ENCODE measurements around the gene DNPH1.

DNPH1 gene

DNA sequence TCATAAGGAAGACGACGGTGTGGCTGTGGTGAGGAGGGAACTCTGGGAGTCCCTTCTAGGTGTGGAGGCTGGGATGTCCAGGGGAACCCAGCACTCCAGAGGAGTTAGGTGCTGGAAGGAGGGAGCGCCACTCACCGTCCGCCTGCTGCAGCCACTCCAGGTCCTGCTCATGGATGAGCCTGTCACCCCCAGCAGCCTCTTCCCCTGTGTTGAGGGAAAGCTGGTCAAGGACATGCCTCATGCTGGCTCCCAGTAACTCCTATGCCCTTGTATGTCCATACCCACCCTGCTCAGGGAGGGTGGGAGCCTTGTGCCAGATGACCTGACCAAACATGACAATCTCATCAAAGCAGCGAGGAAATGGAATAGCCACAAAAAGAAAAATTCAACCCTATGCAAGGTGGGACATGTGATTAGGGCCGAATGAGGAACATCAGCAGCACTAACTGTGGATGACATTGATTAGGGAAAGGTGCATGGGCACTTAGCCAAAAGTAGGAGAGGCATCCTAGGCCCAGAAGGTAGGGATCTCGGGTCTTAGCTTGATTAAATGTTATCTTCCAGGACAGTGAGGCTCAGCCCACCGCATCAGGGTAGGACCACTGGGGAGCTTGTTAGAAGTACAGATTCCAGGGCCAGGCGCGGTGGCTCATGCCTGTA is 3.0 kb downstream of the DNPH1 start:
- H3K4me3 ChIP-seq = no peak overlapping the region
- DNase-seq = no peak
- H3K9me3 ChIP-seq = no peaks in the 10 kb centered on the region
- peaks cover 4 to 43% (median 19%) of the 10 kb centered on the region in 3 donors for H3K36me3 ChIP-seq
- peaks cover 0 to 18% (median 7%) of the 10 kb centered on the region in 4 donors for H3K4me1 ChIP-seq
- TF ChIP-seq, protein P1, sequence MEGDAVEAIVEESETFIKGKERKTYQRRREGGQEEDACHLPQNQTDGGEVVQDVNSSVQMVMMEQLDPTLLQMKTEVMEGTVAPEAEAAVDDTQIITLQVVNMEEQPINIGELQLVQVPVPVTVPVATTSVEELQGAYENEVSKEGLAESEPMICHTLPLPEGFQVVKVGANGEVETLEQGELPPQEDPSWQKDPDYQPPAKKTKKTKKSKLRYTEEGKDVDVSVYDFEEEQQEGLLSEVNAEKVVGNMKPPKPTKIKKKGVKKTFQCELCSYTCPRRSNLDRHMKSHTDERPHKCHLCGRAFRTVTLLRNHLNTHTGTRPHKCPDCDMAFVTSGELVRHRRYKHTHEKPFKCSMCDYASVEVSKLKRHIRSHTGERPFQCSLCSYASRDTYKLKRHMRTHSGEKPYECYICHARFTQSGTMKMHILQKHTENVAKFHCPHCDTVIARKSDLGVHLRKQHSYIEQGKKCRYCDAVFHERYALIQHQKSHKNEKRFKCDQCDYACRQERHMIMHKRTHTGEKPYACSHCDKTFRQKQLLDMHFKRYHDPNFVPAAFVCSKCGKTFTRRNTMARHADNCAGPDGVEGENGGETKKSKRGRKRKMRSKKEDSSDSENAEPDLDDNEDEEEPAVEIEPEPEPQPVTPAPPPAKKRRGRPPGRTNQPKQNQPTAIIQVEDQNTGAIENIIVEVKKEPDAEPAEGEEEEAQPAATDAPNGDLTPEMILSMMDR (IDR thresholded peaks at IDR 0.05) = no peak
- no peaks in the 10 kb centered on the region for H3K27me3 ChIP-seq
- H3K27ac ChIP-seq = no peak overlapping the region
- intact Hi-C loops (cut with DNase I; ENCODE audit: low total_unique reads) = no loop called here

- intact Hi-C loops (cut with DNase I; ENCODE audit: low total_unique reads) = no loop called here
- H3K27ac ChIP-seq = no peak overlapping the region
- H3K27me3 ChIP-seq = no peaks in the 10 kb centered on the region
- TF ChIP-seq, protein P1 (IDR thresholded peaks at IDR 0.05) = no peak
- H3K36me3 ChIP-seq = peaks cover 10 to 71% (median 29%) of the 10 kb centered on the region in 3 donors
- no peaks in the 10 kb centered on the region for H3K9me3 ChIP-seq
- peak in 1 of 2 donors; percentile 59 for DNase-seq
- H3K4me3 ChIP-seq = no peak overlapping the region
- H3K4me1 ChIP-seq = peaks cover 0 to 7% (median 0%) of the 10 kb centered on the region in 4 donors
Measured at GRCh38 chr6:43223175-43223574, 6.1 kb downstream of the DNPH1 start.

GRCh38 chr6:43222418-43223059 is 6.7 kb downstream of the DNPH1 start:
- H3K27ac ChIP-seq = no peak overlapping the region
- H3K4me1 ChIP-seq = peaks cover 0 to 7% (median 0%) of the 10 kb centered on the region in 4 donors
- TF ChIP-seq, protein P1 (IDR thresholded peaks at IDR 0.05) = no peak
- peaks cover 14 to 78% (median 29%) of the 10 kb centered on the region in 3 donors for H3K36me3 ChIP-seq
- no peaks in the 10 kb centered on the region for H3K27me3 ChIP-seq
- H3K4me3 ChIP-seq = no peak overlapping the region
- intact Hi-C loops (cut with DNase I; ENCODE audit: low total_unique reads) = no loop called here
- no peaks in the 10 kb centered on the region for H3K9me3 ChIP-seq
- DNase-seq = peak in 1 of 2 donors; percentile 33

DNA sequence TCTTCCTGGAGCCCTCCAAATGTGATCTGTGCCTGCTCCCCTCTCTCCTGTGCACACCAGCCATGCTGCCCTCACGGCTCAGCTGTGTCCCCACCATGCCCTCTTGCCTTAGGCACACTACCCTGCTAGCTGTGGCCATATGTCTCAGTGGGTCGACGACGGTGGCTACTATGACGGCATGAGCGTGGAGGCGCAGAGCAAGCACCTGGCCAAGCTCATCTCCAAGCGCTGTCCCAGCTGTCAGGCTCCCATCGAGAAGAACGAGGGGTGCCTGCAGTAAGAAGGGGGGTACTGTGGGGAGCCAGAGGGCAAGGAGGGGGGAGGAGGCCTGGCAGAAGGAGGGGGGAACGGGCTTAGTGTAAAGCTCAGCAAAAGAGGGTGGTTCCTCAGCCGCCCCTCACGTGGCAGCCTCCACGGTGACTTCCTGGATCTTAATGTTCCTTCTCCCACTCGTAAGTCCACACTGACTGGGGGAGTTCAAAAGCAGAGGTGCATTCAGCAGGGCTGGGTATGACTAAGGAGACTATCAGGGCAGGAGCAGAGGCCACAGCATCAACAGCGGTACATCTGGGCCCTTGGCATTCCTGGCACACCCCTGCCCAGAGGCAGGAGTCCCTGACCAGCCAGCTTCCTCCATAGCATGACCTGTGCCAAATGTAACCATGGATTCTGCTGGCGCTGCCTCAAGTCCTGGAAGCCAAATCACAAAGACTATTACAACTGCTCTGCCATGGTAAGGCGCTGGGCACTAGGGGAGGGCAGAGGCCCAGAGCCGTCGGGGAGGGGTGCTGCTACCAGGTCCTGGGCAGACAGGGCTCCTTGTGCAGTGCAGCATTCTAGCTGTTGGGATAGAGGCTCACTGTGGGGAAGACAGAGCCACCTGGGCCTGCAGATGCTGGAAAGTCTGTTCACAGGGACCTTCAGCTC is 8.0 kb downstream of the DNPH1 start:
- TF ChIP-seq, protein P1 (IDR thresholded peaks at IDR 0.05) = no peak
- Histone ChIP-seq H3K27ac (no peak overlapping the region), H3K36me3 (peaks cover 26 to 90% (median 38%) of the 10 kb centered on the region in 3 donors), H3K4me3 (no peak overlapping the region), H3K27me3 (no peaks in the 10 kb centered on the region), H3K4me1 (peaks cover 0 to 7% (median 0%) of the 10 kb centered on the region in 4 donors), H3K9me3 (no peaks in the 10 kb centered on the region)
- DNase-seq = peak in 1 of 2 donors; percentile 55
- intact Hi-C loops (cut with DNase I; ENCODE audit: low total_unique reads) = no loop called here

GRCh38 chr6:43220439-43220951 is 8.8 kb downstream of the DNPH1 start:
- Histone ChIP-seq H3K9me3 (no peaks in the 10 kb centered on the region), H3K36me3 (peaks cover 34 to 93% (median 45%) of the 10 kb centered on the region in 3 donors), H3K4me3 (no peak overlapping the region), H3K27ac (no peak overlapping the region), H3K4me1 (peaks cover 0 to 7% (median 0%) of the 10 kb centered on the region in 4 donors), H3K27me3 (no peaks in the 10 kb centered on the region)
- intact Hi-C loops (cut with DNase I; ENCODE audit: low total_unique reads) = no loop called here
- DNase-seq = peak in 1 of 2 donors; percentile 44
- TF ChIP-seq, protein P1 (IDR thresholded peaks at IDR 0.05) = no peak

All from tibial artery (tissue), 4 donors.